Measurements from ENCODE around the gene WWOX. TPM values are rescaled to one million over a fixed set of nuclear protein-coding genes. Genes with fewer than 3 reads are reported as not detected.

The WWOX gene
- total RNA-seq, 2 experiments from 2014 or later = 19.1 to 23.7 TPM

GRCh38 chr16:79261481-79261940 is 1162.1 kb downstream of the WWOX start:
- DNase-seq = peak; percentile 55
- intact Hi-C loops (cut with micrococcal nuclease) = no loop called here
- POLR2A ChIA-PET = interaction anchor here (1.0 kb wide), 2 partner anchors 11 to 17 kb away, joined by 3 read pairs; no protein-coding TSS in a partner anchor
- H3K9me3 Mint-ChIP-seq = no peaks in the 10 kb centered on the region
- CTCF ChIA-PET = interaction anchor here (0.6 to 1.2 kb wide), 3 partner anchors 12 to 112 kb away, joined by 3 read pairs; no protein-coding TSS in a partner anchor
- H3K27ac Mint-ChIP-seq = no peak overlapping the region
- H3K27me3 Mint-ChIP-seq = peaks cover 39% of the 10 kb centered on the region
- TF ChIP-seq, protein P1, sequence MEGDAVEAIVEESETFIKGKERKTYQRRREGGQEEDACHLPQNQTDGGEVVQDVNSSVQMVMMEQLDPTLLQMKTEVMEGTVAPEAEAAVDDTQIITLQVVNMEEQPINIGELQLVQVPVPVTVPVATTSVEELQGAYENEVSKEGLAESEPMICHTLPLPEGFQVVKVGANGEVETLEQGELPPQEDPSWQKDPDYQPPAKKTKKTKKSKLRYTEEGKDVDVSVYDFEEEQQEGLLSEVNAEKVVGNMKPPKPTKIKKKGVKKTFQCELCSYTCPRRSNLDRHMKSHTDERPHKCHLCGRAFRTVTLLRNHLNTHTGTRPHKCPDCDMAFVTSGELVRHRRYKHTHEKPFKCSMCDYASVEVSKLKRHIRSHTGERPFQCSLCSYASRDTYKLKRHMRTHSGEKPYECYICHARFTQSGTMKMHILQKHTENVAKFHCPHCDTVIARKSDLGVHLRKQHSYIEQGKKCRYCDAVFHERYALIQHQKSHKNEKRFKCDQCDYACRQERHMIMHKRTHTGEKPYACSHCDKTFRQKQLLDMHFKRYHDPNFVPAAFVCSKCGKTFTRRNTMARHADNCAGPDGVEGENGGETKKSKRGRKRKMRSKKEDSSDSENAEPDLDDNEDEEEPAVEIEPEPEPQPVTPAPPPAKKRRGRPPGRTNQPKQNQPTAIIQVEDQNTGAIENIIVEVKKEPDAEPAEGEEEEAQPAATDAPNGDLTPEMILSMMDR (IDR thresholded peaks at IDR 0.05) = peak; percentile 36
- H3K36me3 Mint-ChIP-seq (ENCODE audit: low read depth) = no peaks in the 10 kb centered on the region
- H3K4me3 Mint-ChIP-seq = no peak overlapping the region
- H3K4me1 Mint-ChIP-seq (ENCODE audit: low read depth) = peaks cover 4% of the 10 kb centered on the region
- ATAC-seq = peak; percentile 77

- no peaks in the 10 kb centered on the region for H3K9me3 Mint-ChIP-seq
- peaks cover 45% of the 10 kb centered on the region for H3K27me3 Mint-ChIP-seq
- ChIA-PET CTCF (interaction anchor here (1.1 to 1.2 kb wide), 2 partner anchors 34 to 113 kb away, joined by 3 read pairs; no protein-coding TSS in a partner anchor), POLR2A (interaction anchor here (0.9 to 1.0 kb wide), 3 partner anchors 10 to 16 kb away, joined by 3 to 4 read pairs (median 3); no protein-coding TSS in a partner anchor)
- intact Hi-C loops (cut with micrococcal nuclease) = no loop called here
- DNase-seq (no peak), ATAC-seq (no peak)
- peaks cover 4% of the 10 kb centered on the region for H3K4me1 Mint-ChIP-seq (ENCODE audit: low read depth)
- no peak overlapping the region for H3K27ac Mint-ChIP-seq
- TF ChIP-seq, protein P1 (IDR thresholded peaks at IDR 0.05) = no peak
- no peak overlapping the region for H3K4me3 Mint-ChIP-seq
- H3K36me3 Mint-ChIP-seq (ENCODE audit: low read depth) = no peaks in the 10 kb centered on the region
Measured at GRCh38 chr16:79261944-79262552, 1162.6 kb downstream of the WWOX start.

Other genes starting within 250 kb of the WWOX start
- not detected for gene CLEC3A, start 77.1 kb upstream of the WWOX start, total RNA-seq

All from activated CD8-positive, alpha-beta T cell treated with anti-CD3 and anti-CD28 coated beads for 36 hours (primary cell).